Fibroblast of the conjunctiva (primary cell): ENCODE measurements around the gene H2AZ2.
"Not testable (repeated sequence)": the region's sequence is repeated elsewhere in the genome, so short reads cannot be mapped to it uniquely, and the experiment has no call there.

Source experiments
- DNase-seq: peaks from one replicate; pipeline ENCODE4 v3.0.0-alpha.2; 2010; ENCODE audit warnings: low read depth

H2AZ2 gene

DNA sequence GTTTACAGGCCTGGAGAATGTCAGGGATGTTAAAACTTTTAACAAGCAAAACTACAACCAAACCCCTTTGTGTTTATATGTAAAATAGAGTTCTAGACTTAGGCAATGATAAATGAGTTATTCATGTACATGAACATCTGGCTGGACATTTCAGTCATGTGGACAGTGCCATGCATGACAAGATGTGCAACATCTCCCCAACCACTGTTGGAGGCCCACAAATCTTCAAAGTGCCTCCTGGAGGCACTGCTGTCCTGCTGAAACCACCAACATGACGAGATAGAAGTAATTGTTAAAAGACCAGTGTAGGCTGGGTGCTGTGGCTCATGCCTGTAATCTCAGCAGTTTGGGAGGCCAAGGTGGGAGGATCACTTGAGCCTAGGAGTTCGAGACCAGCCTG, 33.0 kb downstream of the H2AZ2 start:
- DNase-seq = no peak

GRCh38 chr7:44811571-44811970, 36.3 kb downstream of the H2AZ2 start:
- no peak for DNase-seq

- DNase-seq = no peak
Observed at GRCh38 chr7:44811093-44811492, 36.8 kb downstream of the H2AZ2 start.

DNA sequence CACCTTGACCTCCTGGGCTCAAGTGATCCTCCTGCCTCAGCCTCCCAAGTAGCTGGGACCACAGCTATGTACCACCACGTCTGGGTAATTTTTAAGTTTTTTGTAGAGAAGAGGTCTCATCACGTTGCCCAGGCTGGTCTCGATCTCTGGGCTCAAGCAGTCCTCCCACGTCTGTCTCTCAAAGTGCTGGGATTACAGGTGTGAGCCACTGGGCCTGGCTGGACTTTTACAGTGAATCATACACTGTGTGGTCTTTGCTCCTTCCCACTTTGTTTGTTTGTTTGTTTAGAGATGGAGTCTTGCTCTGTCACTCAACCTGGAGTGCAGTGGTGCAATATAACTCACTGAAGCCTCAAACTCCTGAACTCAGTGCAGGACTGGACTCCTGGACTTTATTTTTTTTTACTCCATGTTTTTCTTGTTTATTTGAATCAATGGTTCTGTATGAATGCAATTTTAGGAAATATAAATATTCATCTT, 38.9 kb downstream of the H2AZ2 start:
- DNase-seq = no peak

GRCh38 chr7:44805950-44806349, 41.9 kb downstream of the H2AZ2 start:
- no peak for DNase-seq

DNA sequence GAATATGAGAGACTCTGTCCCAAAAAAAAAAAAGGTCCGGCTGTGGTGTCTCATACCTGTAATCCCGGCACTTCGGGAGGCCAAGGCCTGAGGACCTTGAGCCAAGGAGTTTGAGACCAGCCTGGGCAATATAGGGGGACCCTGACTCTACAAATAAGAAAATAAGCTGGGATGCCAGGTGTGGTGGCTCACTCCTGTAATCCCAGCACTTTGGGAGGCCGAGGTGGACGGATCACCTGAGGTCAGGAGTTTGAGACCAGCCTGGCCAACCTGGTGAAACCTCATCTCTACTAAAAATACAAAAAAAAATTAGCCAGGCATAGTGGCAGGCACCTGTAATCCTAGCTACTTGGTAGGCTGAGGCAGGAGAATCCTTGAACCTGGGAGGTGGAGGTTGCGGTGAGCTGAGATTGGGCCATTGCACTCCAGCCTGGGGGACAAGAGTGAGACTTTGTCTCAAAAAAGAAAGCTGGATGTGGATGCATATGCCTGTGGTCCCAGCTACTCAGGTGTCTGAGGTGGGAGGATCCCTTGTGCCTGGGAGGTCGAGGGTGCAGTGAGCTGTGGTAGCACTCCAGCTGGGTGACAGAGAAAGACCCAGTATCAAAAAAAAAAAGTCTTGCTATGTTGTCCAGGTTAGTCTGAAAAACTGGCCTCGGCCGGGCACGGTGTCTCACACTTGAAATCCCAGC, 43.9 kb downstream of the H2AZ2 start:
- DNase-seq = not testable (repeated sequence)

GRCh38 chr7:44802418-44803025, 45.4 kb downstream of the H2AZ2 start:
- no peak for DNase-seq

- no peak for DNase-seq
Observed at GRCh38 chr7:44801890-44802289, 46.0 kb downstream of the H2AZ2 start.

DNA sequence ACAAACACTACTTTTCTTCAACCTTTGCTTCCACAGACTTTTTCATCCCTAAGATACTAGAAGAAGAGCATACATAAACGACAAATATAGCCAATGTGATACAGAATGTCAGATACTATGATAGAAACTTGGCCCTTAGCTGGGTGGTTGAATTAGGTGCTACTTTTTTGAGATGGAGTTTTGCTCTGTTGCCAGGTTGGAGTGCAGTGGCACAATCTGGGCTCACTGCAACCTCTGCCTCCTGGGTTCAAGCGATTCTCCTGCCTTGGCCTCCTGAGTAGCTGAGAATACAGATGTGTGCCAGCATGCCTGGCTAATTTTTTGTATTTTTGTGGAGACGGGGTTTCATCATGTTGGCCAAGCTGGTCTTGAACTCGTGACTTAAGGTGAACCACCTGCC, 47.9 kb downstream of the H2AZ2 start:
- no peak for DNase-seq

DNA sequence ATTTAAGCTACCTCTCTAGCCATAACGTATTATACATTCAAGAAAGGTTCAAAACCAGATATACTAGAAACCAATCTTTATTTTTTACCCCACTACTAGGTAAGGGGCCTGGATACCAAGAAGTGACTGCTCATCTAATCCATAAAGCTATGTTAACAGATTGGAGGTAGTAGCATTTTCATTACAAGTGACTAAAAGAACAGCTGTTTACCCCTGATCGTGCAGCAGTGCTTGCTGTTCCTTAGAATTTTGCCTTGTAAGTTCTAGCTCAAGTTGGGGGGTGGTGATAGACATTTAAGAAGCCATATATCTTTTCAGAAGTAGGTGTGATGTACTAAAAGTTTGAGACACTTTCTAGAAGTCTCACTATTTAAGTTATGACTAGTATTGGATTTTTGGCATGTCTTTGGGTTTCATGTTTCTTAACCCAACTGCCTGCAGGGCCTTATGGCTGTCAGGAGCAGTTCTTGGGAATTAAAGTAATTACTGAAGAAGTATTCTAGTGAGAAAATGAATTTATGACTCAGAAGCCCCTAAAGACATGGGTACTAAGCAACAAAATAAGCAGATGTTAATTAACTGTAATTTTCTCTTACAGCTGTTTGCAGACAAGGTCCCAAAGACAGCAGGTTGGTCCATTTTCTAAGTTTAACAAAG, 49.1 kb downstream of the H2AZ2 start:
- DNase-seq = no peak

- peak; percentile 72 for DNase-seq
Observed at GRCh38 chr7:44797329-44798258, 50.3 kb downstream of the H2AZ2 start.

DNA sequence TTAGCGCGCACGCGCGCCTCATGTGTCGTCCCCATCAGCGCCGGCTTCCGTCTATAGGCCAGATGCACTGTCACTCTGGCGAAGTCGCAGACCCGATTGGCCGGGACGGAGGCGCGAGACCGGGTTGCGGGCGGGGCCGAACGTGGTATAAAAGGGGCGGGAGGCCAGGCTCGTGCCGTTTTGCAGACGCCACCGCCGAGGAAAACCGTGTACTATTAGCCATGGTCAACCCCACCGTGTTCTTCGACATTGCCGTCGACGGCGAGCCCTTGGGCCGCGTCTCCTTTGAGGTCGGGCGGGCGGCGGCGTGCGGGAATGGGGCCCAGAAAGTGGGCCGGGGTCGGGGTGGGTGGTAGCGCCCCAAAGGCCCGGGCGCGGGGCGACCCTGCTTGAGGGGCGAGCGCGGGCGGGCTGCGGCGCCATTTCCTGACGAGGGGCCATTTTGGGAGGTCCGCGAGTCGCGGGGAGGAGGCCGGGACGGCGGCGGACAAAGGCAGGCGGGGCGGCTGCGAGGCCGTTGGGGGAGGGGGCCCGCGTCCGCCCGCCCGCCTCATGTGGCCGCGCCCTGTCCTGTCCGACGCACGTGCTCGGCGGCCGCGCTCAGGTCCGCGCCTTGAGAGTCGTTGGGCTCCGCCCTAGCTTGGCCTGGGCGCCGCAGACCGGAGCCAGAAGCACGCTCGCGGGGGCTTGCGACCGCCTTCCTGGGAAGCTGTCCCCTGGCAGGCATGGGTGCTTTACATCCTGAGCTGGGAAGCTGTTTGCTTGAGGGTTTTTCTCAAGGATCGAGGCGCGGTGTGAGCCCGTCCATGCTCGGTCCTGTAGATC, 51.2 kb downstream of the H2AZ2 start, which contains the start of gene PPIA:
Gene PPIA (plus strand): TSS at position 178 of the 825 bp plus-strand sequence. CDS start 44 bp downstream, at position 222.
- peak; percentile 94 for DNase-seq

DNA sequence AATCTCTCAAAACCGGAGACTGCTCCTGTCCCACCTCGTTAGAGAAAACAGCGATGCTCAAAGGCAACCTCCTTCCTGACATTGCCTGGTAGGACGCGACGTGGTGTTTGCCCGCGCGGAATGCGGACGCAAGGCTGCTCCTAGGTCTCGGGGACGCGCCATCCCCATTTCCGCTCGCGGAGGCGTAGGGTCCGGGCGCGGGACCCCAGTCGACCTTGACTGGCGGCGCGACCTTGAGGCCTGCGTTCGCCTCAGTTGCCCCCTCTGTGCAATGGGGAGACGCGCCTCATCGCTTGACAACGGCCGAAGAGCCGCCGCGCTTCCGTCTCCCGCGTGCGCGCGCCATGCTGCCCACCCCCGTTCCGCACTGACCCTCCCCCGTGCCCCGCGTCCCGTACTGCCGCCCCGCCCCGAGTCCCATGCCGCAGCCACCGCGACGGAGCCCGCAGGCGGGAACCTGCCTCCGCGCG, 51.8 kb downstream of the H2AZ2 start:
- no peak for DNase-seq

DNA sequence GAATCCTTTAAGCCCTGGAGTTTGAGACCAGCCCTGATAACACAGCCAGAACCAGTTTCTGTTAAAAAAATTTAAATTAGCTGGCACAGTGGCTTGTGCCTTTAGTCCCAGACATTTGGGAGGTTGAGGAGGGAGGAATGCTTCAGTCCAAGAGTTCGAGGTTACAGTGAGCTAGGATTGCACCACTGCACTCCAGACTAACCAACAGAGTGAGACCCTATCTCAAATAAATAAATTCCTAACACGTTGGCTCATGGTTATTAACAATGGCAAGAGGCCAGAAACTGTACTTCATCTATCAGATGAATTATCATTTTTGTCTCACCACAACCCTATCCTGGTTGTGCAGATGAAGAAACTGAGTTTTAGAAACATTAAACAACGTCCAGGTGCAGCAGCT, 53.6 kb downstream of the H2AZ2 start:
- no peak for DNase-seq

DNA sequence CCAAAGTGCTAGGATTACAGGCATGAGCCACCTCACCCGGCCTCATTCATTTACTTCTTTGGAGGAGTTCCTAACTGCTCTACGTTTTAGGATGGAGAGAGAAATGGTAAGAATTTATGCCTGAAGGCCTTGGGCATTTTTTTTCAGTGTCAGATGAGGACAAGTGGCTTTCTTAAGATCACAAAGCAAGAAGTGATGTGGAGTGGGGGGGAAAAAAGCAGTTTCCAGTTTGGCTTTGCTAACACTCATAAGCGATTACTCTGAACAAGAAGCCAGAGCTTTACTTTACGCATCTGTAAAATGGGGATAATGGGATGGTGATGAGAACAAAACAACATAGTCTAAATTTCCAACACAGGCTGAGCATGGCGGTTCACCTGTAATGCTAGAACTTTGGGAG, 54.0 kb downstream of the H2AZ2 start:
- DNase-seq = no peak

DNA sequence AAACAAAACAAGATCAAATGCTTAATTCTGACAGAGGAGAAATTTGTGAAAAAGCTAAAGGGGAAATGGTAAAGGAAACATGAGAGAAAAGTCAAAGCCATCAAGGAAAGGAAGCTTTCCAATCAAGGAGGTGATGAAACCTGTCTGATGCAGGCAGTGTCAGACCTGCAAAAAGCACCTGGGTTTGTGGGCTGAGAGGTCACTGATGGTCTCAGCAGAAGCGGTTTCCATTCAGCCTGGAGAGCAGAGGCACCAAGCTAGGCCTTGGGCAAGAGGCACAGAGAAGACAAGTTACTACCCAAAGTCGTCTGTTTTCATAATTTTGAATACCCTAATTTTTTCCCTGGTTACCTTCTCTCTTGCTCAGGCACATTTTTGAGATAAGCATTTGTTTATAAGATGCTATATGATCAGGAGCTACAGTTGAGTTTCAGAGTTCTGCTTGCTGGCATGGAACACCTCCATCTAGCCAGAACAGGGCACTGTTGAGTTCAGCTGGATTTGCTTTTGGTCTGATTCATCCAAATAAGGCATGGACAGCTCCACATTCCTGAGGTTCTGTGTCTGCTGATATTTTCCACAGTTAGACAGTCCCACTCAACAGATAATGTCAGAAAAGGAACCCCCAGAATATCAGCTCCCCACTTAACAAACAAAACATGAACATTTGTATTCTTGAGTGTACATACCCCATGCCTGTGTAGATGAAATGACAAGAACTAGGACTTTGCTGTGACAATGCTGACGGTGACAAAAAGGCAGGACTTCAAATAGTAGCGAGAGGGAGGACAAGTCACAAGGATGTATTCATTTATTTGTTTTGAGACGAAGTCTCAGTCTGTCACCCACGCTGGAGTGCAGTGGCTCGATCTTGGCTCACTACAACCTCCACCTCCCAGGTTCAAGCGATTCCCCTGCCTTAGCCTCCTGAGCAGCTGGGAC, 56.3 kb downstream of the H2AZ2 start:
- no peak for DNase-seq

DNA sequence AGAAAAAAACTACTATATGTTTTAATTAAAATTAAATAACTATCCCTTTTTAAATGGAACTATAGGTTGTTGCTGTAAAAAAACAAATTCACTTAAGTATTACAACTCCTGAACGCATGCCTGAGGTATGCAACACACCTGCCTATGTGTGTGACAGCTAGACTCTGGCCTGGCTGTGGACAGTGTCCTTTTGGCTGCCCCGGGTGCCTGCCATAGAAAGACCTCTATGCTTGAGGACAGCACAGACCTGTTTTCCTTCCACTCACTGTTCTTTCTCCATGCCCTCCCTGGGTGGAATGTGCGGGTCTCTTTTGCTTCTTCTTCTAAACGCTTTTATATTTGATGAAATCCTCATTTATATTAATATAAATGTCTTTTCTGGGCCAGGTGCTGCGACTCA, 57.9 kb downstream of the H2AZ2 start:
- DNase-seq = no peak

GRCh38 chr7:44787762-44788161, 60.1 kb downstream of the H2AZ2 start:
- DNase-seq = no peak

GRCh38 chr7:44787041-44787440, 60.8 kb downstream of the H2AZ2 start:
- no peak for DNase-seq

DNA sequence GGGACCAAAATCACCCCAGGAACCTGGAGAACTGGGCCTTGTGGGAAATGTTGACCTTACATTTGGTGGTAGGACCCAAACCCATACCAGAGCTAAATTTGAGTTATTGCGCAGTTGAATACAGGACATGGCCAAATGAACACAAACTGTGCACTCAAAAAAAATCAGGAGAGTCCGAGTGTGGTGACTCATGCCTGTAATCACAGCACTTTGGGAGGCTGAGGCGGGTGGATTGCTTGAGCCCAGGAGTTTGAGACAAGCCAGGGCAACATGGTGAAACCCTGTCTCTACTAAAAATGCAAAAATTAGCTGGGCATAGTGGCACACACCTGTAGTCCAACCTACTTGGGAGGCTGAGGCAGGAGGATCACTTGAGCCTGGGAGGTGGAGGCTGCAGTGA, 62.7 kb downstream of the H2AZ2 start:
- DNase-seq = not testable (repeated sequence)
